GM19035 (cell line): Measurements from ENCODE around the gene RNF227.

Experiments used
- ATAC-seq: cut with Tn5 transposase; IDR thresholded peaks from one replicate; pipeline ENCODE4 v1.9.1; 2021; ENCODE audit not compliant: unreplicated experiment

The RNF227 gene

GRCh38 chr17:7930841-7931631 is 14.9 kb upstream of the RNF227 start:
- ATAC-seq, result no peak

GRCh38 chr17:7929158-7930023 is 13.3 kb upstream of the RNF227 start, which contains the start of gene KCNAB3:
Gene KCNAB3, minus strand, starts transcription at chr17:7929856. Its CDS starts 421 bp downstream, at chr17:7929435.
- no peak for ATAC-seq

- ATAC-seq, result no peak
These were observed 11.5 kb upstream of the RNF227 start for GRCh38 chr17:7927596-7927995.

- ATAC-seq, result no peak
These were observed 6.9 kb upstream of the RNF227 start for GRCh38 chr17:7922845-7923628.

GRCh38 chr17:7922269-7922844 is 6.3 kb upstream of the RNF227 start:
- ATAC-seq, result no peak

GRCh38 chr17:7916808-7917207 is 719 bp upstream of the RNF227 start:
- no peak for ATAC-seq

GRCh38 chr17:7916385-7916682 is 245 bp upstream of the RNF227 start:
- no peak for ATAC-seq

GRCh38 chr17:7915179-7915610 is 894 bp downstream of the RNF227 start:
- ATAC-seq, result peak; percentile 2

- ATAC-seq, result no peak
These were observed 3.1 kb downstream of the RNF227 start for GRCh38 chr17:7912927-7913524.

GRCh38 chr17:7911116-7911515 is 5.0 kb downstream of the RNF227 start:
- no peak for ATAC-seq

GRCh38 chr17:7910711-7911110 is 5.4 kb downstream of the RNF227 start:
- no peak for ATAC-seq

- no peak for ATAC-seq
These were observed 5.8 kb downstream of the RNF227 start for GRCh38 chr17:7910281-7910680.

- no peak for ATAC-seq
These were observed 7.0 kb downstream of the RNF227 start for GRCh38 chr17:7909089-7909488.

GRCh38 chr17:7903154-7904103 is 12.7 kb downstream of the RNF227 start:
- ATAC-seq, result no peak

GRCh38 chr17:7897773-7898172 is 18.3 kb downstream of the RNF227 start:
- no peak for ATAC-seq

- ATAC-seq, result no peak
These were observed 19.0 kb downstream of the RNF227 start for GRCh38 chr17:7897090-7897489.

- no peak for ATAC-seq
These were observed 21.2 kb downstream of the RNF227 start for GRCh38 chr17:7894866-7895265.

- ATAC-seq, result no peak
These were observed 21.9 kb downstream of the RNF227 start for GRCh38 chr17:7894226-7894625.

GRCh38 chr17:7893187-7893880 is 22.8 kb downstream of the RNF227 start:
- ATAC-seq, result no peak
